Caco-2 (cell line): Measurements from ENCODE around the gene CHI3L1. TPM values are rescaled to one million over a fixed set of nuclear protein-coding genes. Genes with fewer than 3 reads are reported as not detected.

Experiments
- BruUV-seq: library from RNA; stranded (reverse); fragments of 400-500 nt; replicated peaks from 2 replicates; lab custom pipeline; 2021; lab: Mats Ljungman, UMichigan
- CTCF ChIA-PET: fragments of 300-600 bp; sonication (Branson Sonifier 250); formaldehyde crosslinking; loops from one replicate; lab custom pipeline; 2022; ENCODE audit warnings: antibody characterized with exemption; lab: Charles Lee
- POLR2A ChIA-PET: fragments of 300-600 bp; sonication (Branson Sonifier 250); formaldehyde crosslinking; loops from one replicate; lab custom pipeline; 2022; ENCODE audit warnings: antibody characterized with exemption; lab: Charles Lee
- DNase-seq, 2 experiments: peaks; one replicate each; pipeline versions ENCODE4 v3.0.0 to v3.0.0-alpha.2; 2020 to 2022
- H3K27me3 ChIP-seq: replicated peaks from 2 replicates; pipeline ENCODE4 v1.6.0; 2011; ENCODE audit warnings: low read length; ENCODE audit not compliant: control insufficient read depth, insufficient read depth
- H3K36me3 ChIP-seq: 2 replicates; pipeline ENCODE4 v1.5.1; 2011; ENCODE audit warnings: low read length; ENCODE audit not compliant: control insufficient read depth, insufficient read depth
- H3K4me1 ChIP-seq: fragments of 250-450 bp; sonication (Bioruptor Pico); 2 replicates; pipeline ENCODE4 v1.5.1; 2020; ENCODE audit warnings: mild to moderate bottlenecking
- H3K4me3 ChIP-seq: 2 replicates; pipeline ENCODE4 v1.5.1; 2011; ENCODE audit warnings: low read depth, mild to moderate bottlenecking, control low read depth, low read length
- H3K9me3 ChIP-seq: fragments of 250-450 bp; sonication (Bioruptor Pico); 2 replicates; pipeline ENCODE4 v1.5.1; 2020; ENCODE audit warnings: mild to moderate bottlenecking, moderate library complexity
- H3K27ac Mint-ChIP-seq: one replicate; pipeline ENCODE4 v1.8.0; 2022; ENCODE audit warnings: mixed read lengths; ENCODE audit not compliant: unreplicated experiment
- H3K27me3 Mint-ChIP-seq: one replicate; pipeline ENCODE4 v1.8.0; 2022; ENCODE audit warnings: mixed read lengths; ENCODE audit not compliant: insufficient read depth, unreplicated experiment
- H3K36me3 Mint-ChIP-seq: one replicate; pipeline ENCODE4 v1.8.0; 2022; ENCODE audit warnings: mild to moderate bottlenecking, mixed read lengths; ENCODE audit not compliant: insufficient read depth, unreplicated experiment
- H3K4me1 Mint-ChIP-seq: one replicate; pipeline ENCODE4 v1.8.0; 2022; ENCODE audit warnings: low read depth, mixed read lengths; ENCODE audit not compliant: unreplicated experiment
- H3K4me3 Mint-ChIP-seq: one replicate; pipeline ENCODE4 v1.8.0; 2022; ENCODE audit warnings: mild to moderate bottlenecking, moderate library complexity, mixed read lengths; ENCODE audit not compliant: unreplicated experiment
- H3K9me3 Mint-ChIP-seq: one replicate; pipeline ENCODE4 v1.8.0; 2022; ENCODE audit warnings: mixed read lengths; ENCODE audit not compliant: unreplicated experiment
- intact Hi-C: fragments of 100-400 bp; cut with micrococcal nuclease; formaldehyde crosslinking; loops from one replicate; pipeline ENCODE4 v1.10.0; 2022; ENCODE audit not compliant: unreplicated experiment
- total RNA-seq: library from RNA; stranded (reverse); gene quantifications from 2 replicates; pipeline ENCODE4 v1.2.3, GENCODE V29; 2022
- TF ChIP-seq, protein P1 (sequence below), 2 experiments: fragments of 200-600 bp in 1 of 2; IDR thresholded peaks; 1 replicate in 1 of 2; 2 replicates in 1 of 2; pipeline versions ENCODE4 v1.5.1 to v1.8.0; 2011 to 2022; ENCODE audit warnings: antibody characterized with exemption in 1 of 2, control low read depth in 1 of 2, inconsistent platforms in 1 of 2, low read depth in 1 of 2, low read length in 1 of 2, mild to moderate bottlenecking in 1 of 2, moderate library complexity in 1 of 2; ENCODE audit not compliant: insufficient read depth in 1 of 2, severe bottlenecking in 1 of 2, unreplicated experiment in 1 of 2

The CHI3L1 gene
- total RNA-seq, 1 experiment from 2014 or later, result 235 TPM

GRCh38 chr1:203180611-203181330, 5.7 kb downstream of the CHI3L1 start:
- H3K27ac Mint-ChIP-seq, result peak overlapping the region; percentile 95
- ChIA-PET CTCF (interaction anchor here (1.4 kb wide), 1 partner anchor 35 kb away, joined by 5 read pairs; no protein-coding TSS in a partner anchor), POLR2A (no interaction called here)
- TF ChIP-seq, protein P1, sequence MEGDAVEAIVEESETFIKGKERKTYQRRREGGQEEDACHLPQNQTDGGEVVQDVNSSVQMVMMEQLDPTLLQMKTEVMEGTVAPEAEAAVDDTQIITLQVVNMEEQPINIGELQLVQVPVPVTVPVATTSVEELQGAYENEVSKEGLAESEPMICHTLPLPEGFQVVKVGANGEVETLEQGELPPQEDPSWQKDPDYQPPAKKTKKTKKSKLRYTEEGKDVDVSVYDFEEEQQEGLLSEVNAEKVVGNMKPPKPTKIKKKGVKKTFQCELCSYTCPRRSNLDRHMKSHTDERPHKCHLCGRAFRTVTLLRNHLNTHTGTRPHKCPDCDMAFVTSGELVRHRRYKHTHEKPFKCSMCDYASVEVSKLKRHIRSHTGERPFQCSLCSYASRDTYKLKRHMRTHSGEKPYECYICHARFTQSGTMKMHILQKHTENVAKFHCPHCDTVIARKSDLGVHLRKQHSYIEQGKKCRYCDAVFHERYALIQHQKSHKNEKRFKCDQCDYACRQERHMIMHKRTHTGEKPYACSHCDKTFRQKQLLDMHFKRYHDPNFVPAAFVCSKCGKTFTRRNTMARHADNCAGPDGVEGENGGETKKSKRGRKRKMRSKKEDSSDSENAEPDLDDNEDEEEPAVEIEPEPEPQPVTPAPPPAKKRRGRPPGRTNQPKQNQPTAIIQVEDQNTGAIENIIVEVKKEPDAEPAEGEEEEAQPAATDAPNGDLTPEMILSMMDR (IDR thresholded peaks at IDR 0.05; ENCODE audit: insufficient read depth in 1 of 2, low read depth in 1 of 2, low read length in 1 of 2, severe bottlenecking in 1 of 2, unreplicated experiment in 1 of 2), result no peak
- no peak overlapping the region for H3K4me3 Mint-ChIP-seq
- peaks cover 67% of the 10 kb centered on the region for H3K4me1 ChIP-seq
- no peaks in the 10 kb centered on the region for H3K27me3 ChIP-seq
- no TSS peak for BruUV-seq
- H3K36me3 ChIP-seq, result no peaks in the 10 kb centered on the region
- H3K9me3 Mint-ChIP-seq, result no peaks in the 10 kb centered on the region
- peaks cover 60% of the 10 kb centered on the region for H3K4me1 Mint-ChIP-seq
- H3K36me3 Mint-ChIP-seq, result peaks cover 81% of the 10 kb centered on the region
- no peaks in the 10 kb centered on the region for H3K27me3 Mint-ChIP-seq
- no peaks in the 10 kb centered on the region for H3K9me3 ChIP-seq
- no peak for DNase-seq
- intact Hi-C loops, result no loop called here
- no peak overlapping the region for H3K4me3 ChIP-seq

DNA sequence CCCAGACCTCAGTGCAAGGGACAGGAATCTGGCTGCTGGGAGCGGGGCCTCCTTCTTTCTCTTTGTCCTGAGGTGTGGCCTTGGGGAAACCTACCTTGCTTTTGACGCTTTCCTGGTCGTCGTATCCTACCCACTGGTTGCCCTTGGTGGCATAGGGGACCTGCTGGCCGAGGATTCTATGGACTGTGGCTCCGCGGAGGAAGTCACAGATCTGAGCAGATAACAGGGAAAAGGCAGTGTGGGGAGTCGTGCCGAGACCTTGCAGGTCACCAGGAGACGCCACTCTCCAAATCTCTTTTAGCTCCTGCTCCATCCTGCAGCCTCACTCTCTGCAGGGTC, 6.9 kb downstream of the CHI3L1 start:
- peak overlapping the region; percentile 95 for H3K27ac Mint-ChIP-seq
- intact Hi-C loops, result no loop called here
- TF ChIP-seq, protein P1 (IDR thresholded peaks at IDR 0.05; ENCODE audit: insufficient read depth in 1 of 2, low read depth in 1 of 2, low read length in 1 of 2, severe bottlenecking in 1 of 2, unreplicated experiment in 1 of 2), result no peak

DNA sequence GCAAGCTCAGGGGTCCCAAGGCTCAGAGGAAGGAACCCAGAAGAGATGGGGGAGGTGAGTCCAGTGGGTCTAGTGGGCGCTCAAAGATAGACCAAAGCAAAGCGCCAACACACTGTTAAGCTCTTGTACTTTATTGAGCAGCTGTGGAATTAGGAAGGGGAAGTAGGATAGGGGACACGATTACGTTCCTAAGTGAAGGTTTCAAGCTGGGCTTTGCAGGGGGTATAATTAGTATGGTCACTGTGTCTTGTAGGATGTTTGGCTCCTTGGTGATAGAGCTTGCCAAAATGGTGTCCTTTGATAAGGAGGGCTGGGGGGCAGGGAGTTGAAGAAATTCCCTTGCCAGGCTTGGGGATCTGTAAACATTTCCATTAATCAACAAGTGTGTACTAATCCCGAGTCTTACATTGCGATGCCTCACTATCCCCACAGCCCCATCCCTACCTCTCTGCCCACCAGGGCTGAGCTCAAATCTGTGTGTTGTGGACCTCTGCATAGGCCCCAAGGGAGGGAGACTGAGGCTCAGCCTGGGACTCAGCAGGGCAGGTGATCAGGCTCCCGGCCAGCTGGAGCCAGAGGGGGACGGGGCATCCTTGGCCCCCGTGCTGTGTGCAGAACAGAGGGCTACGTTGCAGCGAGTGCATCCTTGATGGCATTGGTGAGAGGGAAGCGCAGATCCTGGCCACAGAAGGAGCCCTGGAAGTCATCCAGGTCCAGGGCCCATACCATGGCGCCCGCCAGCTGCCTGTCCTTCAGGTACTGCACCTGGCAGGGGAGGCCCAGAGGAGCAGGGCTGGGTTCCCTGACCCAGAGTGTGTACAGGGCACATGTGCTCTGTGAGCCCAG, 7.5 kb downstream of the CHI3L1 start:
- Mint-ChIP-seq H3K4me3 (peak overlapping the region; percentile 65), H3K9me3 (no peaks in the 10 kb centered on the region), H3K27me3 (no peaks in the 10 kb centered on the region), H3K4me1 (peaks cover 59% of the 10 kb centered on the region), H3K27ac (peak overlapping the region; percentile 95), H3K36me3 (peaks cover 78% of the 10 kb centered on the region)
- H3K9me3 ChIP-seq, result no peaks in the 10 kb centered on the region
- TF ChIP-seq, protein P1 (IDR thresholded peaks at IDR 0.05; ENCODE audit: insufficient read depth in 1 of 2, low read depth in 1 of 2, low read length in 1 of 2, severe bottlenecking in 1 of 2, unreplicated experiment in 1 of 2), result no peak
- no peaks in the 10 kb centered on the region for H3K27me3 ChIP-seq
- peaks cover 66% of the 10 kb centered on the region for H3K4me1 ChIP-seq
- TSS peak; percentile 43 for BruUV-seq
- CTCF ChIA-PET, result interaction anchor here (0.6 to 1.9 kb wide), 6 partner anchors 9 to 138 kb away, joined by 3 to 10 read pairs (median 6); no protein-coding TSS in a partner anchor
- H3K4me3 ChIP-seq, result no peak overlapping the region
- POLR2A ChIA-PET, result interaction anchor here (1.6 kb wide), 1 partner anchor 9 kb away, joined by 7 read pairs; no protein-coding TSS in a partner anchor
- DNase-seq, result no peak
- no peaks in the 10 kb centered on the region for H3K36me3 ChIP-seq
- intact Hi-C loops, result loop anchor here (1.0 kb wide), 3 partner anchors 9 to 37 kb away; no protein-coding TSS in a partner anchor

More for the DNA sequence above, 6.9 kb downstream of the CHI3L1 start:
- no peak for DNase-seq
- Mint-ChIP-seq H3K27me3 (no peaks in the 10 kb centered on the region), H3K9me3 (no peaks in the 10 kb centered on the region), H3K36me3 (peaks cover 83% of the 10 kb centered on the region), H3K4me1 (peaks cover 59% of the 10 kb centered on the region), H3K4me3 (no peak overlapping the region)
- no TSS peak for BruUV-seq
- Histone ChIP-seq H3K27me3 (no peaks in the 10 kb centered on the region), H3K9me3 (no peaks in the 10 kb centered on the region), H3K4me1 (peaks cover 66% of the 10 kb centered on the region), H3K36me3 (no peaks in the 10 kb centered on the region), H3K4me3 (no peak overlapping the region)
- ChIA-PET CTCF (interaction anchor here (1.4 kb wide), 2 partner anchors 36 to 62 kb away, joined by 5 to 6 read pairs; no protein-coding TSS in a partner anchor), POLR2A (interaction anchor here (1.6 kb wide), 1 partner anchor 8 kb away, joined by 7 read pairs; no protein-coding TSS in a partner anchor)
